ENCODE data around the gene ZFHX3. TPM values are rescaled to one million over a fixed set of nuclear protein-coding genes. Genes with fewer than 3 reads are reported as not detected.

The ZFHX3 gene
- polyA plus RNA-seq, 1 donor (not counting 4 experiments of a cell fraction or from before 2014, with no cell fraction given), result 1.2 TPM

GRCh38 chr16:72932677-72933335 lies 115.1 kb downstream of the ZFHX3 start:
- Histone ChIP-seq H3K27me3 (ENCODE audit: control insufficient read depth, extremely low read depth, insufficient read depth, low read length) (peaks cover 12% of the 10 kb centered on the region), H3K9ac (ENCODE audit: control insufficient read depth, extremely low read depth, insufficient read depth, low read length) (no peak overlapping the region), H3K4me2 (ENCODE audit: control insufficient read depth, extremely low read depth, insufficient read depth, low read depth, low read length) (no peak overlapping the region), H4K20me1 (ENCODE audit: control insufficient read depth, extremely low read depth, insufficient read depth, low read length) (peaks cover 11% of the 10 kb centered on the region), H3K27ac (ENCODE audit: control insufficient read depth, insufficient read depth, low read length) (no peak overlapping the region), H3K9me1 (ENCODE audit: control insufficient read depth, extremely low read depth, insufficient read depth, low read length) (no peaks in the 10 kb centered on the region), H3K9me3 (ENCODE audit: control insufficient read depth, low read depth, low read length) (no peaks in the 10 kb centered on the region), H3K4me3 (ENCODE audit: control insufficient read depth in 2 of 3, extremely low read depth in 1 of 3, insufficient read depth in 2 of 3, low read depth in 1 of 3, low read length in 3 of 3) (no peak overlapping the region), H2AFZ (ENCODE audit: control insufficient read depth, low read length) (no peak overlapping the region), H3K79me2 (ENCODE audit: control insufficient read depth, insufficient read depth, low read length) (no peaks in the 10 kb centered on the region), H3K36me3 (ENCODE audit: control insufficient read depth in 2 of 2, extremely low read depth in 1 of 2, insufficient read depth in 2 of 2, low read length in 2 of 2) (peaks cover 0 to 2% of the 10 kb centered on the region in 2 experiments), H3K4me1 (ENCODE audit: control insufficient read depth, extremely low read depth, insufficient read depth, low read length) (peaks cover under 1% of the 10 kb centered on the region)
- TF ChIP-seq EZH2 (IDR thresholded peaks at IDR 0.05; ENCODE audit: low read length) (no peak), CTCF (optimal IDR thresholded peaks at IDR 0.05 in 1 of 3, IDR thresholded peaks at IDR 0.05 in 1 of 3, conservative IDR thresholded peaks at IDR 0.05 in 1 of 3; ENCODE audit: extremely low read depth in 1 of 3, insufficient read depth in 2 of 3, low read length in 3 of 3) (no peak)
- DNase-seq (ENCODE audit: low read depth, low spot score) (no peak), FAIRE-seq (no peak)
- dilution Hi-C loops (cut with MboI; ENCODE audit: extremely low pct_ligation_motif_present, low sequenced_read_pairs), result no loop called here

- peaks cover 12% of the 10 kb centered on the region for H3K27me3 ChIP-seq (ENCODE audit: control insufficient read depth, extremely low read depth, insufficient read depth, low read length)
- no peak overlapping the region for H3K4me2 ChIP-seq (ENCODE audit: control insufficient read depth, extremely low read depth, insufficient read depth, low read depth, low read length)
- H3K36me3 ChIP-seq (ENCODE audit: control insufficient read depth in 2 of 2, extremely low read depth in 1 of 2, insufficient read depth in 2 of 2, low read length in 2 of 2), result peaks cover 0 to 2% of the 10 kb centered on the region in 2 experiments
- H4K20me1 ChIP-seq (ENCODE audit: control insufficient read depth, extremely low read depth, insufficient read depth, low read length), result peaks cover 11% of the 10 kb centered on the region
- no peaks in the 10 kb centered on the region for H3K79me2 ChIP-seq (ENCODE audit: control insufficient read depth, insufficient read depth, low read length)
- no peak for DNase-seq (ENCODE audit: low read depth, low spot score)
- H2AFZ ChIP-seq (ENCODE audit: control insufficient read depth, low read length), result no peak overlapping the region
- H3K9me3 ChIP-seq (ENCODE audit: control insufficient read depth, low read depth, low read length), result no peaks in the 10 kb centered on the region
- H3K4me1 ChIP-seq (ENCODE audit: control insufficient read depth, extremely low read depth, insufficient read depth, low read length), result peaks cover 7% of the 10 kb centered on the region
- TF ChIP-seq CTCF (optimal IDR thresholded peaks at IDR 0.05 in 1 of 3, IDR thresholded peaks at IDR 0.05 in 1 of 3, conservative IDR thresholded peaks at IDR 0.05 in 1 of 3; ENCODE audit: extremely low read depth in 1 of 3, insufficient read depth in 2 of 3, low read length in 3 of 3) (no peak), EZH2 (IDR thresholded peaks at IDR 0.05; ENCODE audit: low read length) (no peak)
- dilution Hi-C loops (cut with MboI; ENCODE audit: extremely low pct_ligation_motif_present, low sequenced_read_pairs), result no loop called here
- no peak overlapping the region for H3K9ac ChIP-seq (ENCODE audit: control insufficient read depth, extremely low read depth, insufficient read depth, low read length)
- H3K4me3 ChIP-seq (ENCODE audit: control insufficient read depth in 2 of 3, extremely low read depth in 1 of 3, insufficient read depth in 2 of 3, low read depth in 1 of 3, low read length in 3 of 3), result no peak overlapping the region
- no peaks in the 10 kb centered on the region for H3K9me1 ChIP-seq (ENCODE audit: control insufficient read depth, extremely low read depth, insufficient read depth, low read length)
- no peak for FAIRE-seq
- no peak overlapping the region for H3K27ac ChIP-seq (ENCODE audit: control insufficient read depth, insufficient read depth, low read length)
Measured at GRCh38 chr16:72932050-72932449, 115.9 kb downstream of the ZFHX3 start.
